ENCODE data around the gene QRFP.

The QRFP gene

DNA sequence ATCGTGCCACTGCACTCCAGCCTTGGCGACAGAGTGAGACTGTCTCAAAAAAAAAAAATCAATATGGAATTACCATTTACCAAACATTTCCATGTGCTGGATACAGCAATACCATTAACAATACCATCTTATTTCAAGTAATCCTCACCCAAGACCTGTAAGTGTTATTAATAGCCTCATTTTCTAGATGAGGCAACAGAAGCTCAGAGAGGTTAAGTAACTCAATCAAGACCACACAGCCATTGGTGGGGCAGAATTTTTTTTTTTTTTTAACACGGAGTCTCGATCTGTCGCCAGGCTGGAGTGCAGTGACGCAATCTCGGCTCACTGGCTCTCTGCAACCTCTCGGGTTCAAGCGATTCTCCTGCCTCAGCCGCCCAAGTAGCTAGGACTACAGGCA, 46.1 kb upstream of the QRFP start:
- TF ChIP-seq MYC (IDR thresholded peaks at IDR 0.05; ENCODE audit: low read depth, low read length): no peak
- TF ChIP-seq, protein P1, sequence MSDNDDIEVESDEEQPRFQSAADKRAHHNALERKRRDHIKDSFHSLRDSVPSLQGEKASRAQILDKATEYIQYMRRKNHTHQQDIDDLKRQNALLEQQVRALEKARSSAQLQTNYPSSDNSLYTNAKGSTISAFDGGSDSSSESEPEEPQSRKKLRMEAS (IDR thresholded peaks at IDR 0.05; ENCODE audit: low read depth, low read length): no peak
- TF ChIP-seq, protein P2, sequence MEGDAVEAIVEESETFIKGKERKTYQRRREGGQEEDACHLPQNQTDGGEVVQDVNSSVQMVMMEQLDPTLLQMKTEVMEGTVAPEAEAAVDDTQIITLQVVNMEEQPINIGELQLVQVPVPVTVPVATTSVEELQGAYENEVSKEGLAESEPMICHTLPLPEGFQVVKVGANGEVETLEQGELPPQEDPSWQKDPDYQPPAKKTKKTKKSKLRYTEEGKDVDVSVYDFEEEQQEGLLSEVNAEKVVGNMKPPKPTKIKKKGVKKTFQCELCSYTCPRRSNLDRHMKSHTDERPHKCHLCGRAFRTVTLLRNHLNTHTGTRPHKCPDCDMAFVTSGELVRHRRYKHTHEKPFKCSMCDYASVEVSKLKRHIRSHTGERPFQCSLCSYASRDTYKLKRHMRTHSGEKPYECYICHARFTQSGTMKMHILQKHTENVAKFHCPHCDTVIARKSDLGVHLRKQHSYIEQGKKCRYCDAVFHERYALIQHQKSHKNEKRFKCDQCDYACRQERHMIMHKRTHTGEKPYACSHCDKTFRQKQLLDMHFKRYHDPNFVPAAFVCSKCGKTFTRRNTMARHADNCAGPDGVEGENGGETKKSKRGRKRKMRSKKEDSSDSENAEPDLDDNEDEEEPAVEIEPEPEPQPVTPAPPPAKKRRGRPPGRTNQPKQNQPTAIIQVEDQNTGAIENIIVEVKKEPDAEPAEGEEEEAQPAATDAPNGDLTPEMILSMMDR (IDR thresholded peaks at IDR 0.05; ENCODE audit: low read depth, low read length): no peak
- no peak for TF ChIP-seq POLR2A (IDR thresholded peaks at IDR 0.05; ENCODE audit: extremely low read depth, insufficient read length)
- no peak for DNase-seq (ENCODE audit: low read depth)
- no peak overlapping the region for H3K4me3 ChIP-seq (ENCODE audit: low read depth, low read length)

DNA sequence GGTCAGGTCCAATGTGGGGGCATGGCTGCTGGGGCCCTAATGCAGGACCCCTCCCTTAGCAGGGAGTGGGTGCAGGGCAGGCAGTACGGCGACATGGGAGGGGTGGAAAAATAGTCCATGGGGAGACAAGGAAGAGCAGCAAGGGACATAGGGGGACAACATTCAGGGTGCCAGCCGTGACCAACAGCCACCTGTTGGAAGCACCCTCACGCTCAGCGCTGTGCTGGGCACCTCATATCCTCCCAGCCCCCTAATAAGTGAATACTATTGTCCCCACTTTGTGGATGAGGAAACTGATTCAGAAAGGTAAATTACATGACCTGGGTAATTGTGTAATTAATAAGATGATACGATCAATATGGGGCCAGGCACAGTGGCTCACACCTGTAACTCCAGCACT, 45.5 kb upstream of the QRFP start:
- no peak overlapping the region for H3K4me3 ChIP-seq (ENCODE audit: low read depth, low read length)
- TF ChIP-seq, protein P2 (IDR thresholded peaks at IDR 0.05; ENCODE audit: low read depth, low read length): no peak
- TF ChIP-seq MYC (IDR thresholded peaks at IDR 0.05; ENCODE audit: low read depth, low read length) (no peak), POLR2A (IDR thresholded peaks at IDR 0.05; ENCODE audit: extremely low read depth, insufficient read length) (no peak)
- TF ChIP-seq, protein P1 (IDR thresholded peaks at IDR 0.05; ENCODE audit: low read depth, low read length): no peak
- DNase-seq (ENCODE audit: low read depth): no peak

DNA sequence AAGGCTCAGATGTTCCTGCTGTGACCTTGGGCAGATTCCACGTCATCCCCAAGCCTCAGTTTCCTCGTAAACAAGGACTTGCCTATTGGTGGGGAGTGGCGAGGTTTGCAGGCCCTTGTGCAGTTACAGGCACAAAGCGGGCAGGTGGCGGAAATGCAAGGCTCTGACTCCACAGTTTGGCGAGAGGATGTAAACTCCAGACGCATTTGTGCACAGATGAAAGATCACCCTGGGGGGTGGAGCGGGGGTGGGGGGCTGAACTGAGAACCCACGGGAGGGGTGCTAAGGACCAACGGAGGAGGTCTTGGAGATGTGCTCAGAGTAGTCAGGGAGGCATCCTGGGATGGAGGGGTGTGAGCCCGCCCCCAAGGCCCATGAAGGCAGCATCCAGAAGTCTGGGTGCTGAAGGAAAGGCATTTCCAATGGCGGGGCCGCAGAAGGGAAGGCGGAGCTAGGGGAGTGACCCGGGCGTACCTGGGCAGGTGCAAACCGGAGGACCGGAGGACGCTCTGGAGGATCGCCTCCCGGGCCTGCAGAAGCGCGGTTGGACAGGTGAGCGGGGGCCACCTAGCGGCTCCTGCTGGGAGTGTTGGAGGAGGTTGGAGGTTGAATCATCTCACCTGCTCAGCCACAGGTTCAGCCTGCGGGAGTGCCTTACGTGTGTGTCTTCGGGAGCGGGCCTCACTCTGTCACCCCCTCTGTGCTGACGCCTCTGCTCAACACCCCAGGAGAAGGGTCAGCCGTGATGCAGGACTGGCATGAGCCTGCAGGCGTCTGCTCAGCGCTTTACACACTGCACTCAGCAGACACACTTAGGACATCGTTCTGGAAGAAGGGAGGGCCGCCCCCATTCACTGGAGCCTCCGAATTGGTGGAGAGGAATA, 44.3 kb upstream of the QRFP start:
- DNase-seq (ENCODE audit: low read depth): peak; percentile 59
- TF ChIP-seq POLR2A (IDR thresholded peaks at IDR 0.05; ENCODE audit: extremely low read depth, insufficient read length): no peak
- TF ChIP-seq, protein P2 (IDR thresholded peaks at IDR 0.05; ENCODE audit: low read depth, low read length): peak; percentile 87
- TF ChIP-seq, protein P1 (IDR thresholded peaks at IDR 0.05; ENCODE audit: low read depth, low read length): no peak
- H3K4me3 ChIP-seq (ENCODE audit: low read depth, low read length): no peak overlapping the region

DNA sequence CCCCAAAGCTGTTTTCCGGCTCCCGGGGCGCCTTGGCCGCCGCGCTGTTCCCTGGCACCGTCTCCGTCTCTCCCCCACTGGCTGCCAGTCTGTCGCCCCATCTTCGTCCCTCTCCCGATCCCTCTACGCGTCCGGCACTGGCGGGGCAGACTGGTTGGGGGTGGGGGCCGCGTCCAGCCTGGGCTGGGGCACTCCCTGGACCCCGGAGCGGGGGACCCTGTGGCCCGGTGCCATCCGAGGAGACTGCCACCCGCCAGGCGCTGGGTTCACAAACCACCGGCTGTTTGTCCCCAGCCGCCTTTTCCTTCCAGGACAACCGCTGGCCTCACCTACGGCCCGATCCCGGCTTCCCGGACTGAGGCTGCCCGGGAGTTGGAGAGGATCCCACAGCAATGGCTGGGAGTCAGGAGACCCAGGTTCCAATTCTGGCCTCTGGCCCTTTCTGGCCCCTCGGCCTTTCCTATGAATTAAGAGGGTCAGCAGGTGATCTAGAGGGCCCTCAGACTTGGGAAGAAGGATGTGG, 43.5 kb upstream of the QRFP start:
- TF ChIP-seq, protein P1 (IDR thresholded peaks at IDR 0.05; ENCODE audit: low read depth, low read length): no peak
- no peak for TF ChIP-seq POLR2A (IDR thresholded peaks at IDR 0.05; ENCODE audit: extremely low read depth, insufficient read length)
- TF ChIP-seq MYC (IDR thresholded peaks at IDR 0.05; ENCODE audit: low read depth, low read length): no peak
- TF ChIP-seq, protein P2 (IDR thresholded peaks at IDR 0.05; ENCODE audit: low read depth, low read length): no peak
- no peak overlapping the region for H3K4me3 ChIP-seq (ENCODE audit: low read depth, low read length)
- no peak for DNase-seq (ENCODE audit: low read depth)

DNA sequence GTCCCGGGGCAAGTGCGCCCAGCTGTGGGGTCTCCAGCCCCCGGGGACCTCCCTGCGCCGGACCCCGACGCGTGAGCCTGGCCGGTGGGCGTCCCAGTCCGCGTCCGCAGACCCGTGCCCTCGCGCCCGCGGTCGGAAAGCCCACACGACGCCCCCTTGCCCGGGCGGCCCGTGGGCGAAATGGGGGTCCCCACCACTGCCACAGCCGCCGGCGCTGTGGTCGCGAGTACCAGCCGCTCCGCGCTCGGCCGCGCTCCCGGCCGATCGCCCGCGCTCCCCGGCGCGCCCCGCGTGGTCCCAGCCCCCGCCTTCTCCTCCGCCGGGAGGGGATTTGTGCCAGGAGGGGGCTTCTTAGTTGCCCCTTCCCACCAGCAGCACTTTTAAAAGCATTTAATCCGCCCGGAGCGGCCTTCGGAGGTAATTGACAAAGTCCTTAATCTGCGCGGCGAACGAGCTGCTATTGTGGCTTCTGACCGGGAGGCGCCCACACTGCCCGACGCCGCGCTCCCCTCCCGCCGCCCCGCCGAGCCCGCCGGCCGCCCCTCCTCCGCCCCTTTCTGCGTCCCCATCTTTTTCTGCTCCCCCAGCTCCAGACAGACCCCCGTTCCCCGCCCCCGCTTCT, 42.9 kb upstream of the QRFP start:
- DNase-seq (ENCODE audit: low read depth): peak; percentile 55
- TF ChIP-seq, protein P1 (IDR thresholded peaks at IDR 0.05; ENCODE audit: low read depth, low read length): no peak
- TF ChIP-seq MYC (IDR thresholded peaks at IDR 0.05; ENCODE audit: low read depth, low read length) (no peak), POLR2A (IDR thresholded peaks at IDR 0.05; ENCODE audit: extremely low read depth, insufficient read length) (no peak)
- TF ChIP-seq, protein P2 (IDR thresholded peaks at IDR 0.05; ENCODE audit: low read depth, low read length): no peak
- no peak overlapping the region for H3K4me3 ChIP-seq (ENCODE audit: low read depth, low read length)

Data from NB4 (cell line).